Thymus (tissue), 11 donors: Measurements from ENCODE around the gene RAP1GAP2. TPM values are rescaled to one million over a fixed set of nuclear protein-coding genes. Genes with fewer than 3 reads are reported as not detected.
A peak's percentile ranks its signal among the peaks of the same experiment; 100 is the strongest.

Experiments
- DNase-seq, 9 donors: peaks; one replicate each; pipeline ENCODE4 v3.0.0-alpha.2; 2013; ENCODE audit warnings: low spot score in 9 of 9, low read depth in 6 of 9, missing footprints in 1 of 9
- H3K27ac ChIP-seq, 2 donors: one replicate each; pipeline ENCODE4 v1.5.1; 2013; ENCODE audit warnings: control low read depth in 1 of 2, low read depth in 1 of 2, low read length in 1 of 2, mild to moderate bottlenecking in 1 of 2, moderate library complexity in 1 of 2
- H3K27me3 ChIP-seq, 2 donors: one replicate each; pipeline ENCODE4 v1.5.1; 2013; ENCODE audit warnings: low read length in 1 of 2; ENCODE audit not compliant: control insufficient read depth in 2 of 2, insufficient read depth in 1 of 2
- H3K36me3 ChIP-seq, 2 donors: one replicate each; pipeline ENCODE4 v1.5.1; 2013; ENCODE audit warnings: low read length in 1 of 2, mild to moderate bottlenecking in 1 of 2, moderate library complexity in 1 of 2; ENCODE audit not compliant: control insufficient read depth in 2 of 2, insufficient read depth in 2 of 2
- H3K4me1 ChIP-seq, 2 donors: one replicate each; pipeline ENCODE4 v1.5.1; 2013; ENCODE audit warnings: low read length in 2 of 2; ENCODE audit not compliant: control insufficient read depth in 2 of 2, insufficient read depth in 2 of 2
- H3K4me3 ChIP-seq, 2 donors: one replicate each; pipeline ENCODE4 v1.5.1; 2013; ENCODE audit warnings: low read length in 2 of 2, control low read depth in 1 of 2, mild to moderate bottlenecking in 1 of 2
- H3K9me3 ChIP-seq, 2 donors: one replicate each; pipeline ENCODE4 v1.5.1; 2013; ENCODE audit warnings: low read length in 1 of 2, mild to moderate bottlenecking in 1 of 2; ENCODE audit not compliant: control insufficient read depth in 2 of 2, insufficient read depth in 1 of 2
- WGBS: extraction: QIAGEN DNeasy Blood & Tissue Kit; methylation state at CpG from one replicate; pipeline ENCODE4 v1.1.7; 2013; 5-methylcytosine and 5-hydroxymethylcytosine counted together
- polyA plus RNA-seq: library from polyadenylated mRNA; stranded (reverse); fragments of 200-250 nt; gene quantifications from one replicate; pipeline ENCODE4 v1.2.3, GENCODE V29; 2013
- total RNA-seq: library from RNA; stranded (reverse); fragments of 120-200 nt; gene quantifications from one replicate; pipeline ENCODE4 v1.2.4, GENCODE V29; 2013
- donor health status: healthy.

The RAP1GAP2 gene
- total and polyA plus RNA-seq, 2 donors, result 1.6 to 3.8 TPM

- DNase-seq, result peak in 1 of 9 donors; percentile 30
- 7% methylated on average over 6 of the region's 6 CpGs for WGBS
- no peaks in the 10 kb centered on the region for H3K9me3 ChIP-seq
- no peak overlapping the region for H3K4me3 ChIP-seq
- peaks cover 16 to 47% of the 10 kb centered on the region in 2 donors for H3K4me1 ChIP-seq
- H3K27me3 ChIP-seq, result peaks cover 24 to 68% of the 10 kb centered on the region in 2 donors
- H3K36me3 ChIP-seq, result no peaks in the 10 kb centered on the region
- no peak overlapping the region for H3K27ac ChIP-seq
These were observed 56.0 kb downstream of the RAP1GAP2 start for GRCh38 chr17:2852221-2852620.

DNA sequence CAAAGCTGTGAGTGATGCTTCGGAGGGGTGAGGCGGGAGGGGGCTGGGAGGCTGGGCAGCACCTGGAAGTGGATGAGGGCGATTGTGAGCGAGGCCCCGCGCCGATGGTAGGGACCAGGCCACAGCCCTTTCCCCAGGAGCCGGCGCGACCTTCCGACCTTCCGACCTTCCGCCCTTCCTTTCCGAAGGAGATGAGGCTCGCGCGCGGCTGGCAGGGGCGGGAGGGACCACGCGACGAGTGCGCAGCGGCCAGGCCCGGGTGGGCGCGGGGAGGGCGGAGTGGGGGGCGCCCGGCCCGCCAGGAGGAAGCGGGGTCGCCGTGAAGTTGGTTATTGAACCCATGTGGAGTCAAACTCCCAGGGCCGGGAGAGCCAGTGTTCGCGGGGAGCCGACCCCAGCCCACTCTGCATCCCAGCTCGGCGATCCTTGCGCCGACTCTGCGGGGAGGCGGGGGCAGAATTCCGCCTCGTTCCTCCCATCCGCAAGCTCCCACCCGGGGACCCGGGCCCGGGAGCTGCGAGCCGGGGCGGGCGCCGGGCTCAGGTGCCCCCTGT lies 56.6 kb downstream of the RAP1GAP2 start:
- no peaks in the 10 kb centered on the region for H3K36me3 ChIP-seq
- peaks cover 24 to 68% of the 10 kb centered on the region in 2 donors for H3K27me3 ChIP-seq
- no peaks in the 10 kb centered on the region for H3K9me3 ChIP-seq
- DNase-seq, result no peak
- peaks cover 16 to 42% of the 10 kb centered on the region in 2 donors for H3K4me1 ChIP-seq
- no peak overlapping the region for H3K27ac ChIP-seq
- WGBS, result 2% methylated on average over 55 of the region's 55 CpGs
- H3K4me3 ChIP-seq, result peak overlapping the region in 1 of 2 donors; percentile 54

DNA sequence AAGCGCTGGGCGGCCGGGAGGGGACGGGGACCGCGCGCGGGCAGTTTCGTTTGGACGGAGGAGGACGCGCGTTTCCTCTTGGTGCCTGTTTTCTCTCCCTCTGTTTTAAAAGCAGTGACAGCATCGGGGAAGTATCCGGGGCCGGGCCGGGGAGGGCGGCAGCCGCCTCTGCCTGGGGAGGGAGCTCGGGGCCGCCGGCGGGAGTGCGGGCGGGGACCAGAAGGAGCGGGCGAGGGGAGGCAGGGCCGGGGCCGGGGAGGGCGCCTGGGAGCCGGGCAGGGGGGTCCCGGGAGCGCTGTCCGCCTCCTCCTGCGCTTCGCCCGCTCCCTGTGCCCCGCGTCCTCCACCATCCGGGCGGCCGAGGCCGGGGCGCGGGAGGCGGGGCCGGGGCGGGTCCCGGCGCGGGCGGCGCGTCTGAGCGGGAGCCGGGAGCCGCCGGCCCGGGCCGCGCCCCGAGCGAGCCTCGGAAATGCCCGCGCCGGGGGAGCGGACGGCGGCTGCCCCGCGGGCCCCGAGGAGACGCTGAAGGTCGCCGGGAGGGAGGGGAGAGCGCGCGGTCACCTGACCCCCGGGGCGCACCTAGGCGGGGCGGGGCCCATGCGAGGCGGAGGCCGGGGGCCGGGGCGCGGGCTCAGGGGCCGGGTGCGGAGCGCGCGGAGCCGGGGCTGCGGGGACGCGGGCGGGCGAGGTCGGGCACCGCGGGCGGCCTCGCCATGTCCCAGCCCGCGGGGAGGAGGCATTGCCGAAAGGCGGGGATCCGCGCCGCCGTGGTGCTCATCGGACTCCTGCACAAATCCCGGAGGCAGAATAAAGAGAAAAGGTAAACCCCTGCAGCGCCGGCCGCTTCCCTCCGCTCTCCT lies 57.3 kb downstream of the RAP1GAP2 start:
- Histone ChIP-seq H3K27me3 (peaks cover 24 to 64% of the 10 kb centered on the region in 2 donors), H3K4me1 (peaks cover 11 to 35% of the 10 kb centered on the region in 2 donors), H3K9me3 (no peaks in the 10 kb centered on the region), H3K27ac (no peak overlapping the region), H3K4me3 (peak overlapping the region; percentile 38 to 54), H3K36me3 (no peaks in the 10 kb centered on the region)
- WGBS, result 1% methylated on average over 119 of the region's 119 CpGs
- peak in 1 of 9 donors; percentile 27 for DNase-seq

DNA sequence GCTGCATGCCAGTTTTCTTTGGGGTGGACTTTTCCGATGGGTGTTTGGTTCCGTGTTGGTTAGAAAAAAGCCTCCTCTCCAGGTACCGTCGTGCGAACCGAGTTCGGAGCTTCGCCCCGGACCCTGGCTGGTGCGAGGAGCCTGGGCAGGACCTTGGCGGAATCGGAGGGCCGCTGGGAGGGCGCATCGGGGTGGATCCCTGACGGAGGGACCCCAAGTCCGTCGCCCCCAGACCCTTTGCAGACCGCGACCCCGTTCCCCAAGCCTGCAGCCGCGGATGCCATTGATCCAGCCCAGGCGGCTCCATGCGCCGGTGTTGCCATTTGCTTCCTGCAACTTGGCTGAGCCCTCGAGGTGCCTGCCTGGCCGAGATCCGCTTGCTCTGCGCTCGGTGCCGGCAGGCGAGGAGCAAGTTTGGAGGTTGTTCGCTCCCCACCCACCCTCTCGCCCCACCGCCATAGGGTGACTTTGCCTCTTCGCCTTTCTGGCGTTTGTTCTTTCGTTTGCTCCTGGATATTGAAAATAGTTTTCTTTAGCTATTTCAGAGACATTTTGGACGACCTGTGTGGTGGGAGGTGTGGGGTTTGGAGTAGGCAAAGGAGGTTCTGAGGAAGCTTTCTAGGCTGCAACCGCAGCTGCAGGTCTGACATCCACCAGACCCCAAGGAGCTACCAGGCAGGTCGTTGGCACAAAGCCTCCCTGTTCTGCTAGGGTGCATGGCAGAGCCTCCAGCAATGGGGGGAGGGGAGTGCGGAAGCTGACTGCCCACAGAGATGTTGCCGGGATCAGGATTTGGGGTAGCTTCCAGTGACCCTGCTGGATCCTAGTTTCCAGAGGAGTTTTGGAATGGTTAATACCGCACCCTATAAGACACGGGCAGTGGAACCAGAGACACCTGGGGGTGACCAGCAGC lies 58.2 kb downstream of the RAP1GAP2 start:
- H3K36me3 ChIP-seq, result no peaks in the 10 kb centered on the region
- no peak overlapping the region for H3K27ac ChIP-seq
- 2% methylated on average over 46 of the region's 46 CpGs for WGBS
- H3K4me1 ChIP-seq, result peaks cover 11 to 30% of the 10 kb centered on the region in 2 donors
- H3K27me3 ChIP-seq, result peaks cover 24 to 62% of the 10 kb centered on the region in 2 donors
- DNase-seq, result peak in 1 of 9 donors; percentile 34
- peak overlapping the region; percentile 38 to 54 for H3K4me3 ChIP-seq
- no peaks in the 10 kb centered on the region for H3K9me3 ChIP-seq

- Histone ChIP-seq H3K27me3 (peaks cover 24 to 59% of the 10 kb centered on the region in 2 donors), H3K4me1 (peaks cover 11 to 30% of the 10 kb centered on the region in 2 donors), H3K9me3 (no peaks in the 10 kb centered on the region), H3K36me3 (no peaks in the 10 kb centered on the region), H3K27ac (no peak overlapping the region), H3K4me3 (peak overlapping the region in 1 of 2 donors; percentile 38)
- 41% methylated on average over 8 of the region's 8 CpGs for WGBS
- DNase-seq, result no peak
These were observed 58.9 kb downstream of the RAP1GAP2 start for GRCh38 chr17:2855063-2855600.

GRCh38 chr17:2856727-2857126 lies 60.5 kb downstream of the RAP1GAP2 start:
- no peak for DNase-seq
- H3K4me1 ChIP-seq, result peaks cover 11 to 30% of the 10 kb centered on the region in 2 donors
- H3K36me3 ChIP-seq, result no peaks in the 10 kb centered on the region
- WGBS, result 85% methylated on average over 5 of the region's 5 CpGs
- H3K27ac ChIP-seq, result no peak overlapping the region
- H3K9me3 ChIP-seq, result no peaks in the 10 kb centered on the region
- no peak overlapping the region for H3K4me3 ChIP-seq
- peaks cover 24 to 49% of the 10 kb centered on the region in 2 donors for H3K27me3 ChIP-seq

- Histone ChIP-seq H3K36me3 (no peaks in the 10 kb centered on the region), H3K27me3 (peaks cover 3 to 20% of the 10 kb centered on the region in 2 donors), H3K4me3 (no peak overlapping the region), H3K27ac (no peak overlapping the region), H3K9me3 (no peaks in the 10 kb centered on the region), H3K4me1 (peaks cover 3 to 10% of the 10 kb centered on the region in 2 donors)
- WGBS, result 87% methylated on average over 4 of the region's 4 CpGs
- no peak for DNase-seq
These were observed 63.8 kb downstream of the RAP1GAP2 start for GRCh38 chr17:2860045-2860444.

GRCh38 chr17:2860883-2861282 lies 64.6 kb downstream of the RAP1GAP2 start:
- H3K9me3 ChIP-seq, result no peaks in the 10 kb centered on the region
- WGBS, result 98% methylated on average over 11 of the region's 11 CpGs
- no peak for DNase-seq
- H3K27ac ChIP-seq, result no peak overlapping the region
- no peaks in the 10 kb centered on the region for H3K36me3 ChIP-seq
- H3K4me1 ChIP-seq, result peaks cover 3 to 8% of the 10 kb centered on the region in 2 donors
- H3K4me3 ChIP-seq, result no peak overlapping the region
- H3K27me3 ChIP-seq, result peaks cover 0 to 12% of the 10 kb centered on the region in 2 donors
